Body of pancreas (tissue), 4 donors: ENCODE data around the gene IL1RAPL2. TPM values are rescaled to one million over a fixed set of nuclear protein-coding genes. Genes with fewer than 3 reads are reported as not detected.
"Not testable (repeated sequence)": the region's sequence is repeated elsewhere in the genome, so short reads cannot be mapped to it uniquely, and the experiment has no call there.

ENCODE experiments used
- ATAC-seq: fragments of 150-250 bp; one replicate; pipeline ENCODE4 v1.9.1; 2016
- DNase-seq, 4 donors: peaks; one replicate each; pipeline ENCODE4 v3.0.0-alpha.2; 2019
- H3K27ac ChIP-seq, 4 donors: fragments of 200-600 bp; sonication (generic); 1 replicate in 3 of 4; 2 replicates in 1 of 4; pipeline versions ENCODE4 v1.5.1 to v1.6.1; 2016 to 2019; ENCODE audit warnings: mild to moderate bottlenecking in 1 of 4, mixed read lengths in 1 of 4, moderate library complexity in 1 of 4
- H3K27me3 ChIP-seq, 2 donors: fragments of 200-600 bp; sonication (generic); one replicate each; pipeline ENCODE4 v1.6.0; 2016; ENCODE audit warnings: mild to moderate bottlenecking in 1 of 2
- H3K36me3 ChIP-seq, 2 donors: fragments of 200-600 bp; sonication (generic); replicated peaks in 1 of 2; 2 replicates each; pipeline ENCODE4 v1.5.1; 2016; ENCODE audit warnings: low read depth in 2 of 2; ENCODE audit not compliant: insufficient read depth in 1 of 2
- H3K4me1 ChIP-seq: fragments of 200-600 bp; sonication (generic); one replicate; pipeline ENCODE4 v1.6.0; 2016
- H3K4me3 ChIP-seq, 2 donors: fragments of 200-600 bp; sonication (generic); 1 replicate in 1 of 2; 2 replicates in 1 of 2; pipeline ENCODE4 v1.5.1; 2016 to 2019
- H3K9me3 ChIP-seq, 3 donors: fragments of 200-600 bp; sonication (generic); 1 replicate in 2 of 3; 2 replicates in 1 of 3; pipeline ENCODE4 v1.5.1; 2016
- POLR2A ChIP-seq, 3 donors: fragments of 450-650 bp; IDR thresholded peaks; one replicate each; pipeline ENCODE4 v1.6.1; 2016; ENCODE audit warnings: antibody characterized with exemption in 3 of 3, mild to moderate bottlenecking in 2 of 3
- WGBS, 2 donors: methylation state at CpG; one replicate each; pipeline ENCODE4 v1.1.5; 2017; 5-methylcytosine and 5-hydroxymethylcytosine counted together
- intact Hi-C: fragments of 100-400 bp; cut with DNase I; formaldehyde crosslinking; loops from one replicate; pipeline ENCODE4 v1.15.1; 2023
- total RNA-seq, 2 donors: library from RNA; depleted of rRNA; stranded (reverse); fragments of >200 nt; gene quantifications; one replicate each; pipeline ENCODE4 v1.1.0, GENCODE V29; 2016
- TF ChIP-seq, protein P1 (sequence below), 7 experiments: fragments of 450-650 bp in 4 of 7; fragments of 200-600 bp in 3 of 7; sonication (generic) in 3 of 7; IDR thresholded peaks; one replicate each; pipeline ENCODE4 v1.5.1; 2016 to 2019; ENCODE audit warnings: antibody characterized with exemption in 7 of 7

Gene IL1RAPL2
- total RNA-seq, 2 donors from 2014 or later = not detected

DNA sequence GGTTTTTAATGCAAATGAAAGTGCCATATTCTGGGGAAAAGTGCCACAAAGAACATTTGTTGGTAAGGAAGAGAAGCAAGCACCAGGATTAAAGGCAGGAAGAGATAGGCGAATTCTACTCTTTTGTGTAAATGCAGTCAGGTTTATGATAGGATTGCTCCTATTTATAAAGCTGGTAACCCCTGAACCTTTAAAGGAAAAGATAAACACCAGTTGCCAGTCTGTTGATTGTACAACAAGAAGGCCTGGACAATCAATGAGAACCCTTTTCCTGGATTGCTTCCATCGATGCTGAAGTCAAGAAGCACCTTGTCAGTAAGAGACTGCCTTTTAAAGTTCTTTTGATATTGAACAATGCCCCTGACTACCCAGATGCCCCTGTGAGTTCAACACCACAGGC is 1098.2 kb downstream of the IL1RAPL2 start:
- H3K27ac ChIP-seq = no peak overlapping the region
- DNase-seq = no peak
- no peaks in the 10 kb centered on the region for H3K36me3 ChIP-seq
- H3K4me1 ChIP-seq = no peaks in the 10 kb centered on the region
- H3K27me3 ChIP-seq = no peaks in the 10 kb centered on the region
- TF ChIP-seq, protein P1, sequence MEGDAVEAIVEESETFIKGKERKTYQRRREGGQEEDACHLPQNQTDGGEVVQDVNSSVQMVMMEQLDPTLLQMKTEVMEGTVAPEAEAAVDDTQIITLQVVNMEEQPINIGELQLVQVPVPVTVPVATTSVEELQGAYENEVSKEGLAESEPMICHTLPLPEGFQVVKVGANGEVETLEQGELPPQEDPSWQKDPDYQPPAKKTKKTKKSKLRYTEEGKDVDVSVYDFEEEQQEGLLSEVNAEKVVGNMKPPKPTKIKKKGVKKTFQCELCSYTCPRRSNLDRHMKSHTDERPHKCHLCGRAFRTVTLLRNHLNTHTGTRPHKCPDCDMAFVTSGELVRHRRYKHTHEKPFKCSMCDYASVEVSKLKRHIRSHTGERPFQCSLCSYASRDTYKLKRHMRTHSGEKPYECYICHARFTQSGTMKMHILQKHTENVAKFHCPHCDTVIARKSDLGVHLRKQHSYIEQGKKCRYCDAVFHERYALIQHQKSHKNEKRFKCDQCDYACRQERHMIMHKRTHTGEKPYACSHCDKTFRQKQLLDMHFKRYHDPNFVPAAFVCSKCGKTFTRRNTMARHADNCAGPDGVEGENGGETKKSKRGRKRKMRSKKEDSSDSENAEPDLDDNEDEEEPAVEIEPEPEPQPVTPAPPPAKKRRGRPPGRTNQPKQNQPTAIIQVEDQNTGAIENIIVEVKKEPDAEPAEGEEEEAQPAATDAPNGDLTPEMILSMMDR (IDR thresholded peaks at IDR 0.05) = no peak
- TF ChIP-seq POLR2A (IDR thresholded peaks at IDR 0.05) = no peak
- H3K4me3 ChIP-seq = no peak overlapping the region
- intact Hi-C loops = no loop called here
- no peaks in the 10 kb centered on the region for H3K9me3 ChIP-seq
- WGBS, 2 donors = 6 to 26% methylated on average over 2 of the region's 2 CpGs
- no peak for ATAC-seq

DNA sequence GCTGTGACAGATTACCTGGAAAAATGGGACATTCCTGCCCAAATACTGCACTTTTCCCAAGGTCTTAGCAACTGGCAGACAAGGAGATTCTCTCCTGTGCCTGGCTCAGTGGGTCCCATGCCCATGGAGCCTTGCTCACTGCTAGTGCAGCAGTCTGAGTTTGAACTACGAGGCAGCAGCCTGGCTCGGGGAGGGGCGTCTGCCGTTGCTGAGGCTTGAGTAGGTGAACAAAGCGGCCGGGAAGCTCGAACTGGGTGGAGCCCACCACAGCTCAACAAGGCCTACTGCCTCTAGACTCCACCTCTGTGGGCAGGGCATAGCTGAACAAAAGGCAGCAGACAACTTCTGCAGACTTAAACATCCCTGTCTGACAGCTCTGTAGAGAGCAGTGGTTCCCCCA is 1118.3 kb downstream of the IL1RAPL2 start:
- DNase-seq, ATAC-seq, intact Hi-C loops, H3K27ac ChIP-seq, H3K27me3 ChIP-seq, H3K4me1 ChIP-seq, H3K4me3 ChIP-seq, H3K9me3 ChIP-seq, H3K36me3 ChIP-seq: not testable (repeated sequence)
- 56% methylated on average over 7 of the region's 7 CpGs; no CpG with 5 or more reads in 1 of the 2 donors for WGBS, 2 donors

DNA sequence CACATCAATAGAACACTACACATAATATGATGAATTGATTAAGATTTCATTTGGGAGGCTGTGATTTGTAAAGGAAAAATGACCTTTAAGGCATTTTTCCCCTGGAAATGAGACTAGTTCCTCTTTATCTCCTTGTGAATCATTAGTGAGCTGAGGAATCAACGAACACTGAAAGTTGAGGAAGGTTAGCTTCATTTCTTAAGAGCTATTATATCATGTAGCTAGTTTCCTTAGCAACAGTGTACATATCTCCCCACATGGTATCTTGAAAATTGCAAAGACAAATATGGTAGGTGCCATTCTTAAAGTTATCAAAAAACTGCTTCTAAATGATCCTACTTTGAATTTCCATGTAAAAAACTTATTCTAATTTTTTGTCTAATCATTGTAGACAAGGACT is 1128.8 kb downstream of the IL1RAPL2 start:
- intact Hi-C loops = no loop called here
- Histone ChIP-seq H3K4me3 (no peak overlapping the region), H3K27me3 (no peaks in the 10 kb centered on the region), H3K36me3 (no peaks in the 10 kb centered on the region), H3K9me3 (no peaks in the 10 kb centered on the region), H3K27ac (no peak overlapping the region), H3K4me1 (no peaks in the 10 kb centered on the region)
- no peak for DNase-seq
- TF ChIP-seq POLR2A (IDR thresholded peaks at IDR 0.05) = no peak
- TF ChIP-seq, protein P1 (IDR thresholded peaks at IDR 0.05) = no peak
- ATAC-seq = no peak
- 19 to 29% methylated on average over 1 of the region's 1 CpG for WGBS, 2 donors

DNA sequence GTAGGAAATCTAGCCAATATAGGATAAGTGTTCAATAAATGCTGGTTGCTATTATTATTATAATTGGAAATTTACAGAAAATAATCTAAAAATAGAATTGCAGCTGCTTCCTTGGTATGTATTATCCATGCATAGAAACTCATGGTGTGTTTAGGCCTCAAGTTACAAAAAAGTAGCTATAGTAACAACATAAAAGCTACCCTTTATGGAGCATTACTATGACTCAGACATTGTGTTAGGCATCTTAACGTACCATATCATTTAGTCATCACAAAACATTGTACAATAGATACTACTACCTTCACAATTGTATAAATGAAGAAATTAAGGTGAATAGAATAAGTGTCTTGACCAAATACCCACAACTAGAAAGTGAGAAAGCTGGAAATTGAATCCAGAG is 1129.5 kb downstream of the IL1RAPL2 start:
- DNase-seq (no peak), ATAC-seq (no peak)
- no peaks in the 10 kb centered on the region for H3K36me3 ChIP-seq
- no peaks in the 10 kb centered on the region for H3K4me1 ChIP-seq
- 50 to 59% methylated on average over 1 of the region's 1 CpG for WGBS, 2 donors
- intact Hi-C loops = no loop called here
- TF ChIP-seq POLR2A (IDR thresholded peaks at IDR 0.05) = no peak
- no peaks in the 10 kb centered on the region for H3K27me3 ChIP-seq
- H3K27ac ChIP-seq = no peak overlapping the region
- no peak overlapping the region for H3K4me3 ChIP-seq
- no peaks in the 10 kb centered on the region for H3K9me3 ChIP-seq

DNA sequence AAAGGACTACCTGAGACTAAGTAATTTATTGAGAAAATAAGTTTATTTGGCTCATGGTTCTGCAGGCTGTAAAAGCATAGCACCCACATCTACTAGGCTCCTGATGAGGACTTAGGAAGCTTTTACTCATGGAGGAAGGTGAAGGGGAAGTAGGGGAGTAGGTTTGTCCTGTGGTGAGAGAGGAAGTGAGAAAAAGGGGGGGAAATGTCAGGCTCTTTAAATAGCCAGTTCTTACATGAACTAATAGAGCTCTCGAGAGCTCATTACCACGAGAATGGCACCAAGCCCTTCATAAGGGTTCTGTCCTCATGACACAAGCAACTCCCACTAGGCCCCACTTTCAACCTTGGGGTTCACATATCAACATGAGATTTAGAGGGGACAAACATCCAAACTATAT is 1130.9 kb downstream of the IL1RAPL2 start:
- no peak for DNase-seq
- no peak for TF ChIP-seq POLR2A (IDR thresholded peaks at IDR 0.05)
- TF ChIP-seq, protein P1 (IDR thresholded peaks at IDR 0.05) = no peak
- intact Hi-C loops = no loop called here
- Histone ChIP-seq H3K4me3 (no peak overlapping the region), H3K9me3 (no peaks in the 10 kb centered on the region), H3K36me3 (no peaks in the 10 kb centered on the region), H3K27me3 (no peaks in the 10 kb centered on the region), H3K4me1 (no peaks in the 10 kb centered on the region), H3K27ac (no peak overlapping the region)
- 44 to 75% methylated on average over 2 of the region's 2 CpGs for WGBS, 2 donors
- no peak for ATAC-seq

DNA sequence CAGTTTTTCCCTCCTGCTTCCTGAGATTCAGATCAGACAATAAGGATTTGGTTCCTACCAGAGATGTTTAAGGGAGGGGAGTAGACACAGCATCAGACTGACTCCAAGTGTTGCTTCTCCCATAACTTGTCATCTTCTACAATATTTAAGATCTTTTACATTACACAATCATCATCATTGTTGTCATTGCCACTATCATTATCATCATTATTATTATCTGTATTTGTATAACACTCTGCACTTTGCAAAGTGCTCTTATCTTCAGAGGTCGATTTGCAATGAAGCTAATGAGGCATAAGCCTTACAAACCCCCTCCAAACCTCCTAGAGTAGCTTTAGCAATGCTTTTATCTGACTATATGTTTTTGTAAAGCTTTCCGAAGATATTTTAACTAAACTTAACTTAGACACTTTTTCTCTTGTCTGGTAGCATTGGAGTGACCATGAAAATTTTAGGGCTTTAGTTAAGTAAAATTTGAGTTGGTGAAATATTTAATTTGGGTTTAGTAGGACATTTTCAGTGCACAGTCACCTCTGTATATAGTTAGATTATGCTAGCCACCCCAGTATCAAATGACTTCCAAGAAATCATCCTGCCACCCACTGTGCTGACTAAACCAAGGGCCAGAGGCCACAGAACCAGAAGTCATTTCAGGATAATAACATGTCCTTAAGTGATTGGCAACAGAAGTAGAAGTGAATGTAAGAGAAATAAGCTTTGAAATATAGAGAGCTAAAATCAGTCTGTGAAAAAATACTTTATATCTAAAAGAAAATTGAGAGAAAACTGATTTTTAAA is 1132.2 kb downstream of the IL1RAPL2 start:
- Histone ChIP-seq H3K36me3 (no peaks in the 10 kb centered on the region), H3K9me3 (no peaks in the 10 kb centered on the region), H3K4me3 (no peak overlapping the region), H3K27ac (no peak overlapping the region), H3K27me3 (no peaks in the 10 kb centered on the region), H3K4me1 (no peaks in the 10 kb centered on the region)
- TF ChIP-seq POLR2A (IDR thresholded peaks at IDR 0.05) = no peak
- TF ChIP-seq, protein P1 (IDR thresholded peaks at IDR 0.05) = no peak
- WGBS, 2 donors = 31% methylated on average over 2 of the region's 2 CpGs
- intact Hi-C loops = no loop called here
- no peak for ATAC-seq
- no peak for DNase-seq
